Measurements from ENCODE around the gene OGDH.

GRCh38 chr7:44595934-44596635 is 10.3 kb upstream of the OGDH start:
- TF ChIP-seq ZNF274 (IDR thresholded peaks at IDR 0.05; ENCODE audit: low read depth, low read length) (no peak), SUZ12 (IDR thresholded peaks at IDR 0.05; ENCODE audit: extremely low read depth, insufficient read depth, insufficient read length) (no peak), YY1 (IDR thresholded peaks at IDR 0.05; ENCODE audit: insufficient read depth, insufficient read length) (no peak)

All from NT2/D1 (cell line).